OCI-LY1 (cell line): Measurements from ENCODE around the gene FBLN7.

Source experiments
- EZH2 ChIP-seq: fragments of 200-600 bp; sonication (generic), shearing (Covaris generic); IDR thresholded peaks from 2 replicates; pipeline ENCODE4 v1.8.0; 2017; ENCODE audit warnings: borderline replicate concordance, mixed run types, mild to moderate bottlenecking, antibody characterized with exemption, low read length, moderate library complexity, mixed read lengths
- TF ChIP-seq, protein P1 (sequence below): fragments of 200-600 bp; sonication (generic), shearing (Covaris generic); IDR thresholded peaks from 2 replicates; pipeline ENCODE4 v1.5.1; 2017; ENCODE audit warnings: mild to moderate bottlenecking, antibody characterized with exemption, low read length, moderate library complexity, mixed read lengths

DNA sequence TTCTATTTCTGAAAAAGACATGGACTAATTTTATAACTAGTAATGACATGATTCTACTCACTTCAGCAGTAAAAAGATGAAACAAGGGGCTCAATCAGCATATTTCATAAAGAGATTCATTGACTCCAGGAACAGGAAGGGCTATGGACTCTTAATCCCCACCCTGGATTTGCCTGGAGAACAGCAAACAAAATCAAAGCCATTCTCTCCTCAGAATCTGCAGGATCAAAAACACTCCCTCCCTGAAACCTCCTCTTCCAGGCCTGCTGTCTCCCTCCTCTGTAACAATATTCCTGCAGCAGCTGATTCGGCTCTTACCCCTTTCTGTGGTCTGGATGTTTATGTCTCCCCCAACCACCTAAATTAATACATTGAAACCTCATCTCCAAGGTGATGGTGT, 59.7 kb downstream of the FBLN7 start:
- TF ChIP-seq, protein P1, sequence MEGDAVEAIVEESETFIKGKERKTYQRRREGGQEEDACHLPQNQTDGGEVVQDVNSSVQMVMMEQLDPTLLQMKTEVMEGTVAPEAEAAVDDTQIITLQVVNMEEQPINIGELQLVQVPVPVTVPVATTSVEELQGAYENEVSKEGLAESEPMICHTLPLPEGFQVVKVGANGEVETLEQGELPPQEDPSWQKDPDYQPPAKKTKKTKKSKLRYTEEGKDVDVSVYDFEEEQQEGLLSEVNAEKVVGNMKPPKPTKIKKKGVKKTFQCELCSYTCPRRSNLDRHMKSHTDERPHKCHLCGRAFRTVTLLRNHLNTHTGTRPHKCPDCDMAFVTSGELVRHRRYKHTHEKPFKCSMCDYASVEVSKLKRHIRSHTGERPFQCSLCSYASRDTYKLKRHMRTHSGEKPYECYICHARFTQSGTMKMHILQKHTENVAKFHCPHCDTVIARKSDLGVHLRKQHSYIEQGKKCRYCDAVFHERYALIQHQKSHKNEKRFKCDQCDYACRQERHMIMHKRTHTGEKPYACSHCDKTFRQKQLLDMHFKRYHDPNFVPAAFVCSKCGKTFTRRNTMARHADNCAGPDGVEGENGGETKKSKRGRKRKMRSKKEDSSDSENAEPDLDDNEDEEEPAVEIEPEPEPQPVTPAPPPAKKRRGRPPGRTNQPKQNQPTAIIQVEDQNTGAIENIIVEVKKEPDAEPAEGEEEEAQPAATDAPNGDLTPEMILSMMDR, result no peak
- TF ChIP-seq EZH2, result no peak
